ENCODE measurements around the gene MAP1A. TPM values are rescaled to one million over a fixed set of nuclear protein-coding genes. Genes with fewer than 3 reads are reported as not detected.

The MAP1A gene
- total RNA-seq, 4 donors from 2014 or later: 28.9 to 59.1 (median 35.1) TPM

GRCh38 chr15:43541785-43542184 is 24.4 kb downstream of the MAP1A start:
- no peaks in the 10 kb centered on the region for H3K4me1 ChIP-seq
- H3K36me3 ChIP-seq: peaks cover 0 to 19% of the 10 kb centered on the region in 2 donors
- TF ChIP-seq POLR2A (IDR thresholded peaks at IDR 0.05): no peak
- TF ChIP-seq POLR2AphosphoS5 (IDR thresholded peaks at IDR 0.05): no peak
- no peak for TF ChIP-seq EP300 (IDR thresholded peaks at IDR 0.05)
- no peak for TF ChIP-seq CTCF (IDR thresholded peaks at IDR 0.05)
- no peaks in the 10 kb centered on the region for H3K27me3 ChIP-seq
- H3K9me3 ChIP-seq: no peaks in the 10 kb centered on the region
- no peak overlapping the region for H3K4me3 ChIP-seq
- no peak for ATAC-seq
- H3K27ac ChIP-seq: no peak overlapping the region

DNA sequence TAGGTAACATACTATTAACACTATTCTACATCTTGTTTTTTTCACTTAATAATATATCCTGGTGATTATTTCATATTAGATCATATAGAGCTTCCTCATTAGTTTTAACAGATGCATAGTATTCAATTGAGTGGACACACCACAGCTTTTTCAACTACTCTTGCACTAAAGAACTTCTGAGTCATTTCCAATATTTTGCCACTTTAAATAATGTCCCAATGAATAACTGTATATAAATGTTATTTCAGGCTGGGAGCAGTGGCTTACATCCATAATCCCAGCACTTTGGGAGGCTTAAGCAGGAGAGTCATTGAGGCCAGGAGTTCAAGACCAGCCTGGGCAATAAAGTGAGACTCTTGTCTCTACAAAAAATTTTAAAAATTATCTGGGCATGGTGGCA is 26.9 kb downstream of the MAP1A start:
- Histone ChIP-seq H3K9me3 (no peaks in the 10 kb centered on the region), H3K36me3 (peaks cover 0 to 26% of the 10 kb centered on the region in 2 donors), H3K4me3 (no peak overlapping the region), H3K27ac (no peak overlapping the region), H3K27me3 (no peaks in the 10 kb centered on the region), H3K4me1 (no peaks in the 10 kb centered on the region)
- ATAC-seq: no peak
- TF ChIP-seq POLR2AphosphoS5 (IDR thresholded peaks at IDR 0.05): no peak
- no peak for TF ChIP-seq CTCF (IDR thresholded peaks at IDR 0.05)
- TF ChIP-seq POLR2A (IDR thresholded peaks at IDR 0.05): no peak
- TF ChIP-seq EP300 (IDR thresholded peaks at IDR 0.05): no peak

GRCh38 chr15:43545426-43545825 is 28.0 kb downstream of the MAP1A start:
- Histone ChIP-seq H3K4me3 (no peak overlapping the region), H3K27me3 (no peaks in the 10 kb centered on the region), H3K36me3 (peaks cover 0 to 27% of the 10 kb centered on the region in 2 donors), H3K4me1 (no peaks in the 10 kb centered on the region), H3K9me3 (no peaks in the 10 kb centered on the region), H3K27ac (no peak overlapping the region)
- ATAC-seq: no peak
- WGBS, 2 donors (ENCODE audit: low coverage in 1 of 2): 57 to 86% methylated on average over 1 of the region's 1 CpG
- no peak for TF ChIP-seq EP300 (IDR thresholded peaks at IDR 0.05)
- no peak for TF ChIP-seq POLR2AphosphoS5 (IDR thresholded peaks at IDR 0.05)
- TF ChIP-seq CTCF (IDR thresholded peaks at IDR 0.05): no peak
- no peak for TF ChIP-seq POLR2A (IDR thresholded peaks at IDR 0.05)

DNA sequence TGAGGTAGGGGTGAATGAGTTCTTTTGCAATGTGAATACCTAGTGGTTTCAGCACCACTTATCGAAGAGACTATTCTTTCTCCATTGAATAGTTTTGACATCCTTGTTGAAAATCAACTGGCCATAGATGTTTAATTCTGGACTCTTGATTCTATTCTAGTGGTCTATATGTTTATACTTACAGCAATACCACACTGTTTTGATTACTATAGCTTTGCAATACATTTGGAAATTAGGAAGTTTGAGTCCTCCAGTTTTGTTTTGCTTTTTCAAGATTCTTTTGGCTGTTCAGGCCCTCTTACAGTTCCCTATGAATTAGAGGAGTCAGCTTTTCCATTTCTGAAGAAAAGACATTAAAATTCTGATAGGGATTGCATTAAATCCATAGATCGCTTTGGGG is 30.1 kb downstream of the MAP1A start:
- Histone ChIP-seq H3K9me3 (no peaks in the 10 kb centered on the region), H3K27me3 (no peaks in the 10 kb centered on the region), H3K4me3 (no peak overlapping the region), H3K27ac (no peak overlapping the region), H3K36me3 (peaks cover 0 to 30% of the 10 kb centered on the region in 2 donors), H3K4me1 (no peaks in the 10 kb centered on the region)
- WGBS, 2 donors (ENCODE audit: low coverage in 1 of 2): 85 to 100% methylated on average over 2 of the region's 2 CpGs
- no peak for ATAC-seq
- TF ChIP-seq POLR2AphosphoS5 (IDR thresholded peaks at IDR 0.05): no peak
- no peak for TF ChIP-seq POLR2A (IDR thresholded peaks at IDR 0.05)
- no peak for TF ChIP-seq EP300 (IDR thresholded peaks at IDR 0.05)
- TF ChIP-seq CTCF (IDR thresholded peaks at IDR 0.05): no peak

DNA sequence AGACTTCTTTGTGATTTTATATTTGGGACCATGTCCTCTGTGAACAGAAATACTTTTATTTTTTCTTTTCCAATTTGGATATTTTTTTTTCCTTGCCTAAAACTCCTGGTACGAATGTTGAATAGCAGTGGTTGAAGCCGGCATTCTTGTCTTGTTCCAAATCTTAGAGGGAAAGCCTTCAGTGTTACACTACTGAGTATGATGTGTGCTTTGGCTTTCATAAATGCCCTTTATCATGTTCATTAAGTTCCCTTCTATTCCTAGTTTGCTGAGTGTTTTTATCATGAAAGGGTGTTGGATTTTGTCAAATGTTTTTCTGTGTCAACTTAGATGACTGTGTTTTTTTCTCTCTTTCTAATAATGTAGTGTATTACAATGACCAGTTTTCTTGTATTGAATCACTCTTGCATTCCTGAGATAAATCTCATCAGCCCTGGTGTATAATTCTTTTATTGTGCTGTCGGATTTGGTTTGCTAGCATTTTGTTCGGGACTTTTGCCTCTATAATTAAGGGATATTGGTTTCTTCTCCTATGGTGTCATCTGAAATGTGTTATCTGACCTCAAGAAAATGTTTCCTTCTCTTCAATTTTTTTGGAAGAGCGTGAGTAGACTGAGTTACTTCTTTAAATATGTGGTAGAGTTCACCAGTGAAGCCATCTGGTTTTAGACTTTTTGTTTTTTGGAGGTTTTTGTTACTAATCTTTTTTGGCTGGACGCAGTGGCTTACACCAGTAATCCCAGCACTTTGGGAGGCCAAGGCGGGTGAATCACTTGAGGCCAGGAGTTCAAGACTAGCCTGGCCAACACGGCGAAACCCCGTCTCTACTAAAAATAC is 33.3 kb downstream of the MAP1A start:
- no peaks in the 10 kb centered on the region for H3K9me3 ChIP-seq
- 33 to 73% methylated on average over 5 of the region's 10 CpGs for WGBS, 2 donors (ENCODE audit: low coverage in 1 of 2)
- TF ChIP-seq CTCF (IDR thresholded peaks at IDR 0.05) (no peak), POLR2AphosphoS5 (IDR thresholded peaks at IDR 0.05) (no peak)
- no peak overlapping the region for H3K4me3 ChIP-seq
- peak; percentile 58 for ATAC-seq
- no peak overlapping the region for H3K27ac ChIP-seq
- peaks cover 0 to 45% of the 10 kb centered on the region in 2 donors for H3K36me3 ChIP-seq
- H3K27me3 ChIP-seq: no peaks in the 10 kb centered on the region
- H3K4me1 ChIP-seq: no peaks in the 10 kb centered on the region

All from gastroesophageal sphincter (tissue), 4 donors.